Measurements from ENCODE around the gene RNF10.
"Not testable (repeated sequence)": the region's sequence is repeated elsewhere in the genome, so short reads cannot be mapped to it uniquely, and the experiment has no call there.

The RNF10 gene

GRCh38 chr12:120529641-120530417 lies 4.3 kb upstream of the RNF10 start:
- no peak for DNase-seq

GRCh38 chr12:120530418-120530761 lies 3.8 kb upstream of the RNF10 start:
- DNase-seq, result not testable (repeated sequence)

GRCh38 chr12:120532701-120533238 lies 1.4 kb upstream of the RNF10 start:
- no peak for DNase-seq

GRCh38 chr12:120534703-120535655 lies 823 bp downstream of the RNF10 start:
- peak; percentile 53 for DNase-seq

- peak; percentile 14 for DNase-seq
Measured at GRCh38 chr12:120536064-120536791, 2.1 kb downstream of the RNF10 start.

DNA sequence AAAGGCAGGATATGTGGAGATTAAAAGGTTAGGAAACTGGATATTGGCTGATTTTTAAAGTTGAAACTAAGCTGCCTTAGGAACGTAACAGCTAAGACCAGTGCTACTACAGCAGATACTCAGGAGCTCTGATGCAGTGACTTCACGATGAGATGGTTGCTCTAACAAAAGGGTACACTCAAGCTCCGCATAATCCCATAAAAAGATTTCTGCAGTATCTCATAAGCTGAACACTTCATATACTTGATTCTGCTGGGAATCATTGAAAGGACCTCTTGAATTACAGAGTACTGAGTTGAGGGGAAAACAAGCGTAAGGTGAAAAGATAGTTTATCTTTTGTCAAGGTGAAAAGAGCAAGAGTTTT lies 3.7 kb downstream of the RNF10 start:
- no peak for DNase-seq

- DNase-seq, result no peak
Measured at GRCh38 chr12:120538281-120539156, 4.4 kb downstream of the RNF10 start.

- no peak for DNase-seq
Measured at GRCh38 chr12:120539303-120539702, 5.1 kb downstream of the RNF10 start.

GRCh38 chr12:120540445-120540844 lies 6.3 kb downstream of the RNF10 start:
- no peak for DNase-seq

DNA sequence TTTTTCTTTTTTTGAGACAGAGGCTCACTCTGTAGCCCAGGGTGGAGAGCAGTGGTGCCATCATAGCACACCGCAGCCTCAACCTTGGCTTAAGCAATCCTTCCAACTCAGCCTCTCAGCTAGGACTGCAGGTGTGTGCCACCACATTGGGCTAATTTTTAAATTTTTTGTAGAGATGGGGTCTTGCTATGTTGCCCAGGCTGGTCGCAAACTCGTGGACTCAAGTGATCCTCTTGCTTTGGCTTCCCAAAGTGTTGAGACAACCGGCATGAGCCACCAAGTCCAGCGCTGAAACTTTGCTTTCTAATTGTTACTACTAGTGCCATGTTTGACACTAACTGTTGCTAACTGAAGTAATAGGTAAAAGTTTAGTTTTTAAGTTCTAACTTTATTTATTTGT lies 8.0 kb downstream of the RNF10 start:
- DNase-seq, result no peak

DNA sequence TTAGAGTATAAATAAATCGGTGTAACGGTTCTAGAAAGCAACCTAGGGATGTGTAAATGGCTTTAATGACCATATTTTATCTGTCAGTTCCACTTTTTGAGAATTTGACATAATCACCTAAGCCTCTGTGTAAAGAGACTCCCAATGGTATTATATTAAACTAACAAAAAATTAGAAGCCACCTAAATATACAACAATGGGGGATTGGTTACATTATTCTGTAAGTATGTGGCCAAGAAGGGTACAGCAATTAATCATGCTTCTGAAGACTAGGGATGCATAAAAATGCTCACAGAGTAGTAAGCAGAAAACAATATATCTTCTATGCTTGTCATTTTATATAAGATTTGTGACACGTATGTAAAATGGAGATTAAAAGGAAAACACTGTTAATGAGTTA lies 10.5 kb downstream of the RNF10 start:
- no peak for DNase-seq

DNA sequence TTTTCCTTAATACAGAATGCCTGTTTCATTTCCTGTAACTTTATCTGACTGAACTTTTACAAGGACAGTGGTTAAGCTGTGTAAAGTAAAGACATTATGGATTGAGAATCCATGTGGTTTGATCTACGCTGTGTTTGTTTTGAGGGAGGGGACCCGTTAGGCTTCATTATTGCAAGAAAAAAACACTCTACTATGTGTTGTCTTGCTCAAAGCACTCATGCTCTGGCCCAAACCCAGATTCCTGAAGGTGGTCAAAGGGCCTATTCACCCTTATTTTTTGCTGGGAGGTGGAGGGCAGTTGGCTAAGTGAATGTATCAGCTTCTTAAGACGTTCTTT lies 11.9 kb downstream of the RNF10 start:
- no peak for DNase-seq

- DNase-seq, result no peak
Measured at GRCh38 chr12:120554678-120555077, 20.5 kb downstream of the RNF10 start.

DNA sequence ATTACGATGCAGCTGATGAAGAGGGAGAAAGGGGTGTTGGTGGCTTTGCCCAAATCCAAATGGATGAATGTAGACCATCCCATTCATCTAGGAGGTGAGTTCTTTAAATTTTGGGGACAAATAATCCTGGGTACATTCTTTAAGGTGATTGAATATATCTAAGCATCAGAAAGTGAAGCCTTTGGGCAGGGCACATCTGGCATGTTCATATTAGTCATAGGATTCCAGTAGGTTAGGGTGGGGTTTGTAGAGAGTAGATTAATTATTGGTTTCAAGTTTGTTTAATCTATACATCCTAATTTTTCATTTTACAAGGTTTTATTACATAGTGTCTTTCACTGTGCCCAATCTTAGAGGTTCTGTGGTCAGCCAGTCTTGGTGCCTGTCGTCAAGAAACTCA lies 23.4 kb downstream of the RNF10 start:
- no peak for DNase-seq

- DNase-seq, result no peak
Measured at GRCh38 chr12:120562906-120563305, 28.8 kb downstream of the RNF10 start.

DNA sequence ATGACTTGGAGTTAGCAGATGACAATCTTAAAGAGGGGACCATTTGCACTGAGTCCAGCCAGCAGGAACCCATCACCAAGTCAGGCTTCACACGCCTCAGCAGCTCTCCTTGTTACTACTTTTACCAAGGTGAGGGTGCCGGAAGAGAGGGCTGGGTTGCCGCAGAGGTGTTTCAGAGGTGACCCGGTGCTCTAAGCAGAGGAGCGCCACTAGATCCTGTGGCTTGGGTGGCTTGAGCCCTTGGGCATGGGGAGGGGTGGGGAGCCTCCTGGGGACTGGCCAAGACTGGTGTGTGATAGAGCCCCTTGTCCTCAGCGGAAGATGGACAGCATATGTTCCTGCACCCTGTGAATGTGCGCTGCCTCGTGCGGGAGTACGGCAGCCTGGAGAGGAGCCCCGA lies 29.3 kb downstream of the RNF10 start:
- DNase-seq, result no peak

- no peak for DNase-seq
Measured at GRCh38 chr12:120571299-120571698, 37.1 kb downstream of the RNF10 start.

GRCh38 chr12:120573560-120573959 lies 39.4 kb downstream of the RNF10 start:
- no peak for DNase-seq

DNA sequence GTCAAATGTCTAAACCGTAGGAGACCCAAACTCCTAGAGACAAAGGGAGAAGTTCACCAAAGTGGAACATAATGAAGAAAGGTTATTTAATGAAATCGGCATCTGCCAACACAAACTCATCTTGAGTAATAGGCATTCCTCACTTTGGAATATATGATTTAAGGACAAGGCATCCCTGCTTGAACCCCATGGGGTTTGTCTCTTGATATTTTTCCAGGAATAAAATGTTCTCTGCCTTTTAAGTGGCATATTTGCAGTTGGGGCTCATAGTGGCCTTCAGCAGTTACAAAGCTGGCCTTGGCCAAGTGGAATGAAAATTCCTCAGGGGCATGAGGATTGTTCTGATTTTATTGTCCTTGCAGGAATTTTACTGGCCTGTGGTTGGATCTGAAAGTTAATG lies 40.0 kb downstream of the RNF10 start:
- no peak for DNase-seq

DNA sequence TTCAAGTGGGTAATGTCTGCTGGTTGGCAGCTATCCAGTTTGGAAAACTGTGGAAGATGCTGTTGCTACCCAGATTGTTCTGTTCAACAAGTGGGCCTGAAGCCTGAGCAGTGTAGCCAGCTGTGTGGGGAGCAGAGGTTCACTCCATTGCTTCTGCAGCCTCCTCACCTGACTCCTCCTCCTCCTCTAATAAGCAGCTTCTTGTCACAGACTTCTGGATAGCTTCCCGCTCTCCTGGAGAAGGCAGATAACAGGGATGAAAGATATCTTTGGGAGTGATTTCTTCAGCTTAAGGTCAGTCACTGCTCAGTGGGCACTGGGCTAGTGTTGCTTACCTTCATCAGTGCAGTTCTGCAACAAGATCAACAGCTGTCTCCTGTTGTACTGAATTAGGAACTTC lies 45.0 kb downstream of the RNF10 start:
- no peak for DNase-seq

- peak; percentile 95 for DNase-seq
Measured at GRCh38 chr12:120580787-120581723, 46.9 kb downstream of the RNF10 start, which contains the start of gene POP5. Gene POP5, minus strand, starts transcription at chr12:120581402. Its CDS starts 40 bp downstream, at chr12:120581362.
